ENCODE results near the gene SIX3. TPM values are rescaled to one million over a fixed set of nuclear protein-coding genes. Genes with fewer than 3 reads are reported as not detected.
A peak's percentile ranks its signal among the peaks of the same experiment; 100 is the strongest.

SIX3 gene
- total RNA-seq, 1 experiment from 2014 or later: not detected

GRCh38 chr2:44912660-44913059 is 28.8 kb upstream of the SIX3 start:
- intact Hi-C loops (cut with micrococcal nuclease): no loop called here
- no TSS peak for BruUV-seq (replicated peaks)
- no peaks in the 10 kb centered on the region for H3K36me3 Mint-ChIP-seq (ENCODE audit: insufficient read depth, unreplicated experiment)
- ChIA-PET CTCF (interaction anchor here (0.8 kb wide), 1 partner anchor 495 kb away, joined by 3 read pairs; no protein-coding TSS in a partner anchor), POLR2A (no interaction called here)
- peaks cover 10% of the 10 kb centered on the region for H3K4me1 Mint-ChIP-seq (ENCODE audit: insufficient read depth, unreplicated experiment)
- H3K27ac Mint-ChIP-seq (ENCODE audit: low read depth, unreplicated experiment): peak overlapping the region; percentile 46
- no peak overlapping the region for H3K4me3 Mint-ChIP-seq (ENCODE audit: unreplicated experiment)
- H3K9me3 Mint-ChIP-seq (ENCODE audit: unreplicated experiment): peaks cover 8% of the 10 kb centered on the region
- no peak for TF ChIP-seq CTCF (IDR thresholded peaks at IDR 0.05; ENCODE audit: unreplicated experiment)
- peak; percentile 93 for DNase-seq (ENCODE audit: unreplicated experiment)
- H3K27me3 Mint-ChIP-seq (ENCODE audit: insufficient read depth, unreplicated experiment): no peaks in the 10 kb centered on the region

- Mint-ChIP-seq H3K4me1 (ENCODE audit: insufficient read depth, unreplicated experiment) (peaks cover 20% of the 10 kb centered on the region), H3K27ac (ENCODE audit: low read depth, unreplicated experiment) (no peak overlapping the region), H3K4me3 (ENCODE audit: unreplicated experiment) (no peak overlapping the region), H3K27me3 (ENCODE audit: insufficient read depth, unreplicated experiment) (no peaks in the 10 kb centered on the region), H3K9me3 (ENCODE audit: unreplicated experiment) (no peaks in the 10 kb centered on the region), H3K36me3 (ENCODE audit: insufficient read depth, unreplicated experiment) (no peaks in the 10 kb centered on the region)
- ChIA-PET CTCF (interaction anchor here (0.5 to 1.1 kb wide), 3 partner anchors 39 to 879 kb away, joined by 3 to 4 read pairs (median 3); no protein-coding TSS in a partner anchor), POLR2A (interaction anchor here (0.8 kb wide), 1 partner anchor 10 kb away, joined by 3 read pairs; no protein-coding TSS in a partner anchor)
- no TSS peak for BruUV-seq (replicated peaks)
- intact Hi-C loops (cut with micrococcal nuclease): no loop called here
- DNase-seq (ENCODE audit: unreplicated experiment): no peak
- TF ChIP-seq CTCF (IDR thresholded peaks at IDR 0.05; ENCODE audit: unreplicated experiment): no peak
Observed at GRCh38 chr2:44916291-44916690, 25.2 kb upstream of the SIX3 start.

- BruUV-seq (replicated peaks): no TSS peak
- H3K4me3 Mint-ChIP-seq (ENCODE audit: unreplicated experiment): no peak overlapping the region
- no peaks in the 10 kb centered on the region for H3K36me3 Mint-ChIP-seq (ENCODE audit: insufficient read depth, unreplicated experiment)
- POLR2A ChIA-PET: interaction anchor here (0.7 to 1.4 kb wide), 4 partner anchors 8 to 1012 kb away, joined by 3 to 4 read pairs (median 3); no protein-coding TSS in a partner anchor
- H3K4me1 Mint-ChIP-seq (ENCODE audit: insufficient read depth, unreplicated experiment): peaks cover 10% of the 10 kb centered on the region
- CTCF ChIA-PET: interaction anchor here (0.5 to 2.0 kb wide), 3 partner anchors 20 to 38 kb away, joined by 3 to 7 read pairs (median 3); no protein-coding TSS in a partner anchor
- H3K27ac Mint-ChIP-seq (ENCODE audit: low read depth, unreplicated experiment): peak overlapping the region; percentile 0
- no peak for TF ChIP-seq CTCF (IDR thresholded peaks at IDR 0.05; ENCODE audit: unreplicated experiment)
- H3K9me3 Mint-ChIP-seq (ENCODE audit: unreplicated experiment): no peaks in the 10 kb centered on the region
- intact Hi-C loops (cut with micrococcal nuclease): no loop called here
- peak; percentile 93 for DNase-seq (ENCODE audit: unreplicated experiment)
- H3K27me3 Mint-ChIP-seq (ENCODE audit: insufficient read depth, unreplicated experiment): peaks cover 4% of the 10 kb centered on the region
Observed at GRCh38 chr2:44918095-44918775, 23.3 kb upstream of the SIX3 start.

GRCh38 chr2:44920751-44921150 is 20.8 kb upstream of the SIX3 start:
- no TSS peak for BruUV-seq (replicated peaks)
- no peak overlapping the region for H3K4me3 Mint-ChIP-seq (ENCODE audit: unreplicated experiment)
- TF ChIP-seq CTCF (IDR thresholded peaks at IDR 0.05; ENCODE audit: unreplicated experiment): no peak
- H3K27ac Mint-ChIP-seq (ENCODE audit: low read depth, unreplicated experiment): no peak overlapping the region
- DNase-seq (ENCODE audit: unreplicated experiment): no peak
- POLR2A ChIA-PET: no interaction called here
- H3K9me3 Mint-ChIP-seq (ENCODE audit: unreplicated experiment): no peaks in the 10 kb centered on the region
- peaks cover 10% of the 10 kb centered on the region for H3K4me1 Mint-ChIP-seq (ENCODE audit: insufficient read depth, unreplicated experiment)
- no peaks in the 10 kb centered on the region for H3K36me3 Mint-ChIP-seq (ENCODE audit: insufficient read depth, unreplicated experiment)
- CTCF ChIA-PET: interaction anchor here (0.6 kb wide), 1 partner anchor 36 kb away, joined by 3 read pairs; no protein-coding TSS in a partner anchor
- intact Hi-C loops (cut with micrococcal nuclease): no loop called here
- H3K27me3 Mint-ChIP-seq (ENCODE audit: insufficient read depth, unreplicated experiment): peaks cover 29% of the 10 kb centered on the region
